ENCODE results near the gene PCBP2. TPM values are rescaled to one million over a fixed set of nuclear protein-coding genes. Genes with fewer than 3 reads are reported as not detected.

The PCBP2 gene
- total RNA-seq, 4 donors from 2014 or later: 259 to 375 (median 354) TPM

DNA sequence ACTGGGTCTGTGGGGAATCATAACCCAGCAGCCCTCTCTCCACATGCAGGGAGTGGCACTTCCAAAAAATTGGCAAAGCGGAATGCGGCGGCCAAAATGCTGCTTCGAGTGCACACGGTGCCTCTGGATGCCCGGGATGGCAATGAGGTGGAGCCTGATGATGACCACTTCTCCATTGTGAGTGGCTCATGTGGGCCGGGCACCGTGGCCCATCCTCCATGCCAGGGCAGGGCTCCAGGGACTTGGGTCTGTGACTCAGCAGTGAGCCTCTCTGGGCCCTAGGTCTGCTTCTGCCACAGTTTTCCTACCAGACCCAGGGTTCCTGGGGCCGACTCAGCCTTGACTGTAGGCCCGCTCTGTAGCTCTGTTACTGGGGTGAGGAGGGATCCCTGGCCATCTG is 53.2 kb downstream of the PCBP2 start:
- no peak for TF ChIP-seq CTCF (IDR thresholded peaks at IDR 0.05)
- TF ChIP-seq EP300 (IDR thresholded peaks at IDR 0.05): no peak
- no peak for TF ChIP-seq POLR2AphosphoS5 (IDR thresholded peaks at IDR 0.05)
- no peak for TF ChIP-seq POLR2A (IDR thresholded peaks at IDR 0.05)
- Histone ChIP-seq H3K9me3 (no peaks in the 10 kb centered on the region), H3K27me3 (no peaks in the 10 kb centered on the region), H3K36me3 (peaks cover 0 to 53% of the 10 kb centered on the region in 2 donors), H3K4me3 (no peak overlapping the region), H3K27ac (peak overlapping the region in 3 of 4 donors; percentile 41 to 49 (median 45)), H3K4me1 (peaks cover 0 to 35% (median 13%) of the 10 kb centered on the region in 3 donors)
- WGBS, 2 donors (ENCODE audit: low coverage in 1 of 2): 50% methylated on average over 2 of the region's 10 CpGs; no CpG with 5 or more reads in 1 of the 2 donors
- ATAC-seq: no peak

DNA sequence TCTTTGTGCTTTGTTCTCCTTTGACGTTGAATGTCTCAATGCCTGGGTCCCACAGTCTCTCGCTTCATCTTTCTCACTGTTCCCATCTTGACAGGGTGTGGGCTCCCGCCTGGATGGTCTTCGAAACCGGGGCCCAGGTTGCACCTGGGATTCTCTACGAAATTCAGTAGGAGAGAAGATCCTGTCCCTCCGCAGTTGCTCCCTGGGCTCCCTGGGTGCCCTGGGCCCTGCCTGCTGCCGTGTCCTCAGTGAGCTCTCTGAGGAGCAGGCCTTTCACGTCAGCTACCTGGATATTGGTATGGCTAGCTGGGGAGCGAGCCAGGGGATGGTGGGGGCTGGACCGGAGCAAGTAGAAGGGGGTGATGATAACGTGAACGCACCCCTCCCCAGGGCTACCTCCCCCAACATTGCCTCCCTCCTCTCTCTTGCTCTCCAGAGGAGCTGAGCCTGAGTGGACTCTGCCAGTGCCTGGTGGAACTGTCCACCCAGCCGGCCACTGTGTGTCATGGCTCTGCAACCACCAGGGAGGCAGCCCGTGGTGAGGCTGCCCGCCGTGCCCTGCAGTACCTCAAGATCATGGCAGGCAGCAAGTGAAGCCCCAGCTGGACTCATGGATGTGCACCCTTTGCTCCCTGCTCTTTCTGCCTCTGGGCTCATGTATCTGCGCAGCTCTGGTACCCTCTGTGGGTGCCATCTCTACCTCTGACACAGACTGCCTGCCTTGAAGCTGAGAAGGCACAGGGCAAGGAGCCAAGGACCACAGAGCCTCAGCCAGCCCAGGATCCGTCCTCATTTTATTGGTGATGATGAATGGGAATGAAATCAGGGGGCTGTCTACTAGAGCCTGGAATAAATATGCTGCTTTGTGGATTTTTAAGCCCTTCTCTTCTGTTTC is 53.9 kb downstream of the PCBP2 start:
- ATAC-seq: no peak
- Histone ChIP-seq H3K27ac (peak overlapping the region in 3 of 4 donors; percentile 41 to 49 (median 45)), H3K36me3 (peaks cover 0 to 60% of the 10 kb centered on the region in 2 donors), H3K9me3 (no peaks in the 10 kb centered on the region), H3K27me3 (no peaks in the 10 kb centered on the region), H3K4me1 (peaks cover 0 to 32% (median 13%) of the 10 kb centered on the region in 3 donors), H3K4me3 (no peak overlapping the region)
- 80% methylated on average over 2 of the region's 19 CpGs; no CpG with 5 or more reads in 1 of the 2 donors for WGBS, 2 donors (ENCODE audit: low coverage in 1 of 2)
- TF ChIP-seq CTCF (IDR thresholded peaks at IDR 0.05) (no peak), POLR2AphosphoS5 (IDR thresholded peaks at IDR 0.05) (no peak)

GRCh38 chr12:53506450-53506785 is 54.5 kb downstream of the PCBP2 start:
- no peak for ATAC-seq
- Histone ChIP-seq H3K4me3 (no peak overlapping the region), H3K27ac (no peak overlapping the region), H3K4me1 (peaks cover 0 to 31% (median 13%) of the 10 kb centered on the region in 3 donors), H3K36me3 (peaks cover 0 to 66% of the 10 kb centered on the region in 2 donors), H3K9me3 (no peaks in the 10 kb centered on the region), H3K27me3 (no peaks in the 10 kb centered on the region)
- 8% methylated on average over 2 of the region's 2 CpGs; no CpG with 5 or more reads in 1 of the 2 donors for WGBS, 2 donors (ENCODE audit: low coverage in 1 of 2)
- no peak for TF ChIP-seq EP300 (IDR thresholded peaks at IDR 0.05)
- no peak for TF ChIP-seq POLR2A (IDR thresholded peaks at IDR 0.05)
- no peak for TF ChIP-seq CTCF (IDR thresholded peaks at IDR 0.05)
- TF ChIP-seq POLR2AphosphoS5 (IDR thresholded peaks at IDR 0.05): no peak

DNA sequence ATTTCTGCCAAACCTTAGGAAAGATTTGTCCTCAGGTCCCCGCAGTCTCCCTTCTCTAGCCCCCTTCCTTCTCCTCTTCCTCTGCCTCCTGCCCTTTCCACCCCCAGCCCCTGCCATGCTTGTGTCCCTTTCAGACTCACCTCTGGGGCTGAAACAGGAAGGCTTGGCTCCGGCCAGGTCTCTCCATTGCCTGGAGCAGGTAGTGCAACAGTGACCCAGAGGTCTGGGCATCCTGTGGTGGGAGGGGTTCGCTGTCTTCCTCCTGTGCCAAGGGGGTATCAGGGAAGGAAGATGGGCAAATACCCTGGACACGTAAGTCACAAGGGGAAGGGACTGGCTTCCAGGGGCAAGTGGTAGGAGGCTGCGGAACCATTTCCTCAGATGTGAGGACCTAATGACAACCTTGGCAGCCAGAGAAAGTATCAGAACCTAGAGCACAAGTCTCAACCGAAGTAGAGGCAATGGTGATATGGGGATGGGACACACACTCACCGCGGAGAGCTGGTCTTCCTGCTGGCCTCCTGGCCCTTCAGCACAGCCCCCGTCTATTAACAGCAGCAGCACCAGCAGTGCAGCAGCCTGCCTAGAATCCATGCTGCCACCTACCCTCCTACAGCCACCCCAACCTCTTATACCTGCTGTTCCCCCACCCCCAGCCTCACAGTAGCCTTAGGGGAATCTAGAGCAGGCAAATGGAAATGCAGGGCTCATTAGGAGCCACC is 55.1 kb downstream of the PCBP2 start, which contains the start of gene NPFF:
TSS of gene NPFF (minus strand) at position 604 of the 722 bp plus-strand sequence. CDS start at position 594, 10 bp downstream.
- Histone ChIP-seq H3K36me3 (peaks cover 0 to 73% of the 10 kb centered on the region in 2 donors), H3K9me3 (no peaks in the 10 kb centered on the region), H3K4me3 (no peak within 1 kb of the TSS), H3K4me1 (peaks cover 0 to 25% (median 8%) of the 10 kb centered on the region in 3 donors), H3K27ac (peak within 1 kb of the TSS in 2 of 4 donors; percentile 21 to 41), H3K27me3 (no peaks in the 10 kb centered on the region)
- TF ChIP-seq POLR2A (IDR thresholded peaks at IDR 0.05): no peak
- no peak for TF ChIP-seq POLR2AphosphoS5 (IDR thresholded peaks at IDR 0.05)
- no peak for TF ChIP-seq CTCF (IDR thresholded peaks at IDR 0.05)
- 70 to 77% methylated on average over 2 of the region's 9 CpGs for WGBS, 2 donors (ENCODE audit: low coverage in 1 of 2)
- no peak for ATAC-seq

Data from gastroesophageal sphincter (tissue), 4 donors.